ENCODE data around the gene LIMS2. TPM values are rescaled to one million over a fixed set of nuclear protein-coding genes. Genes with fewer than 3 reads are reported as not detected.

Gene LIMS2
- total RNA-seq, 1 donor, result 14.8 TPM

DNA sequence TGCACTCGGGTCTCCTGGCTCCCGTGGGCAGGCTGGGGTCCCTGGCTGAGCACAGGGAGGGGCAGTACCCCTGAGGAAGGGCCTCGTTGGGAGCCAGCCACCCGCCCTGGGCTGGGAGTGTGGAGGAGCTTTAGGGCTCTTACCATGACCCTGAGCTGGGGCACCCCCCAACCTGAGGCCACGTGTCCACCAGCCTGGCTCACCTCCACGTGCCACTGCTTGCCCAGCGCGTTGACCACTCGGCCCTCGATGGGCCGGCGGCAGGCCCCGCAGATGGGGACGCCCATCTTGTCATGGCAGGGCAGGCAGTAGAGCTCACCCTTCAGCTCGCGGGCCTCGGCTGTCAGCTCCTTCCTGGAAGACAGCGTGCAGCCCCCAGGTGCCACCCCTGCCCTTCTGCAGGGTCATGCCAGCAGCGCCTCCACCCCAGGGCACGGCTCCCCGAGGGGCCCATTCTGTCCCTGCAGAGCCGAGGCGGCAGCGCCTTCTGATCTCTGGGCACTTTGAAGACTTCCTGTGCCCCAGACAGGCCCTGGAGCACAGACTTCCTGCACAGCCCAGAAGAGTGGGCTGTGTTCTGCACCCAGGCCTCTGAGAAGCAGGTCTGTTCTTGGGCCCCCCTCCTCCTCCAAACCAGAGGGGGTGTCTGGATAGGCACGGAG, 33.4 kb downstream of the LIMS2 start:
- no peaks in the 10 kb centered on the region for H3K36me3 ChIP-seq (ENCODE audit: insufficient read depth, low read length)
- H3K4me1 ChIP-seq (ENCODE audit: insufficient read depth, low read length), result peaks cover 13% of the 10 kb centered on the region
- H3K27ac ChIP-seq (ENCODE audit: low read depth, low read length), result no peak overlapping the region
- DNase-seq (ENCODE audit: insufficient read length, low spot score, missing footprints), result no peak
- no peak overlapping the region for H3K4me3 ChIP-seq (ENCODE audit: insufficient read depth, low read length)
- H4K20me1 ChIP-seq (ENCODE audit: insufficient read depth, low read length), result no peaks in the 10 kb centered on the region
- no peak overlapping the region for H2AFZ ChIP-seq (ENCODE audit: low read length)
- no peaks in the 10 kb centered on the region for H3K9me3 ChIP-seq (ENCODE audit: low read depth, low read length)
- H3K79me2 ChIP-seq (ENCODE audit: insufficient read depth, low read length), result no peaks in the 10 kb centered on the region
- H3K27me3 ChIP-seq (ENCODE audit: insufficient read depth, low read length), result no peaks in the 10 kb centered on the region
- TF ChIP-seq, protein P1, sequence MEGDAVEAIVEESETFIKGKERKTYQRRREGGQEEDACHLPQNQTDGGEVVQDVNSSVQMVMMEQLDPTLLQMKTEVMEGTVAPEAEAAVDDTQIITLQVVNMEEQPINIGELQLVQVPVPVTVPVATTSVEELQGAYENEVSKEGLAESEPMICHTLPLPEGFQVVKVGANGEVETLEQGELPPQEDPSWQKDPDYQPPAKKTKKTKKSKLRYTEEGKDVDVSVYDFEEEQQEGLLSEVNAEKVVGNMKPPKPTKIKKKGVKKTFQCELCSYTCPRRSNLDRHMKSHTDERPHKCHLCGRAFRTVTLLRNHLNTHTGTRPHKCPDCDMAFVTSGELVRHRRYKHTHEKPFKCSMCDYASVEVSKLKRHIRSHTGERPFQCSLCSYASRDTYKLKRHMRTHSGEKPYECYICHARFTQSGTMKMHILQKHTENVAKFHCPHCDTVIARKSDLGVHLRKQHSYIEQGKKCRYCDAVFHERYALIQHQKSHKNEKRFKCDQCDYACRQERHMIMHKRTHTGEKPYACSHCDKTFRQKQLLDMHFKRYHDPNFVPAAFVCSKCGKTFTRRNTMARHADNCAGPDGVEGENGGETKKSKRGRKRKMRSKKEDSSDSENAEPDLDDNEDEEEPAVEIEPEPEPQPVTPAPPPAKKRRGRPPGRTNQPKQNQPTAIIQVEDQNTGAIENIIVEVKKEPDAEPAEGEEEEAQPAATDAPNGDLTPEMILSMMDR (IDR thresholded peaks at IDR 0.05; ENCODE audit: extremely low read depth, low read depth, low read length), result no peak
- H3K4me2 ChIP-seq (ENCODE audit: insufficient read depth, low read length), result no peak overlapping the region

DNA sequence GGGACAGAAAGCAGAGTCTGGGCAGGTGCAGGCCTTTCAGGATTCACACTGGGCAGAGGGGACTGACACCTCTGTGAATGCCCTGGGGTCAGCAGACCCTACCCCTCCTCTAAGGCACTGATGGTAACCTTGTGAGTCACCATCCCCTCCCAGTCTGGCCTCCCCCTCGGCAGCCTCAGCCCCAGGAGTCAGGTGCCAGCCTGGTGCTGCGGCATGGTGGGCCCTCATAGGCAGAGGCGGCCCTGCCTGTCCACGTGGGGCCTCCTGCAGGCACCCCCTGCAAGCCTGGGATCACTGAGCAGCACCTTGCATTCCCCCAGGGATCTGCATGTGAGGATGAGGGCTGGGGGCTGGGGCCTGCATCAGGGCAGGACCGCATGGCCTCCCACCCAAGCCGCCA, 34.2 kb downstream of the LIMS2 start:
- no peak overlapping the region for H2AFZ ChIP-seq (ENCODE audit: low read length)
- H3K4me2 ChIP-seq (ENCODE audit: insufficient read depth, low read length), result no peak overlapping the region
- peaks cover 11% of the 10 kb centered on the region for H3K4me1 ChIP-seq (ENCODE audit: insufficient read depth, low read length)
- H3K27ac ChIP-seq (ENCODE audit: low read depth, low read length), result no peak overlapping the region
- no peak overlapping the region for H3K4me3 ChIP-seq (ENCODE audit: insufficient read depth, low read length)
- TF ChIP-seq, protein P1 (IDR thresholded peaks at IDR 0.05; ENCODE audit: extremely low read depth, low read depth, low read length), result no peak
- H4K20me1 ChIP-seq (ENCODE audit: insufficient read depth, low read length), result no peaks in the 10 kb centered on the region
- DNase-seq (ENCODE audit: insufficient read length, low spot score, missing footprints), result no peak
- H3K9me3 ChIP-seq (ENCODE audit: low read depth, low read length), result no peaks in the 10 kb centered on the region
- no peaks in the 10 kb centered on the region for H3K36me3 ChIP-seq (ENCODE audit: insufficient read depth, low read length)
- no peaks in the 10 kb centered on the region for H3K27me3 ChIP-seq (ENCODE audit: insufficient read depth, low read length)
- H3K79me2 ChIP-seq (ENCODE audit: insufficient read depth, low read length), result no peaks in the 10 kb centered on the region

GRCh38 chr2:127640082-127641072, 35.0 kb downstream of the LIMS2 start:
- no peaks in the 10 kb centered on the region for H3K36me3 ChIP-seq (ENCODE audit: insufficient read depth, low read length)
- peaks cover 11% of the 10 kb centered on the region for H3K4me1 ChIP-seq (ENCODE audit: insufficient read depth, low read length)
- no peak overlapping the region for H3K27ac ChIP-seq (ENCODE audit: low read depth, low read length)
- no peaks in the 10 kb centered on the region for H4K20me1 ChIP-seq (ENCODE audit: insufficient read depth, low read length)
- H3K4me3 ChIP-seq (ENCODE audit: insufficient read depth, low read length), result no peak overlapping the region
- H2AFZ ChIP-seq (ENCODE audit: low read length), result no peak overlapping the region
- no peak overlapping the region for H3K4me2 ChIP-seq (ENCODE audit: insufficient read depth, low read length)
- no peak for DNase-seq (ENCODE audit: insufficient read length, low spot score, missing footprints)
- no peaks in the 10 kb centered on the region for H3K27me3 ChIP-seq (ENCODE audit: insufficient read depth, low read length)
- TF ChIP-seq, protein P1 (IDR thresholded peaks at IDR 0.05; ENCODE audit: extremely low read depth, low read depth, low read length), result peak; percentile 22
- no peaks in the 10 kb centered on the region for H3K79me2 ChIP-seq (ENCODE audit: insufficient read depth, low read length)
- no peaks in the 10 kb centered on the region for H3K9me3 ChIP-seq (ENCODE audit: low read depth, low read length)

DNA sequence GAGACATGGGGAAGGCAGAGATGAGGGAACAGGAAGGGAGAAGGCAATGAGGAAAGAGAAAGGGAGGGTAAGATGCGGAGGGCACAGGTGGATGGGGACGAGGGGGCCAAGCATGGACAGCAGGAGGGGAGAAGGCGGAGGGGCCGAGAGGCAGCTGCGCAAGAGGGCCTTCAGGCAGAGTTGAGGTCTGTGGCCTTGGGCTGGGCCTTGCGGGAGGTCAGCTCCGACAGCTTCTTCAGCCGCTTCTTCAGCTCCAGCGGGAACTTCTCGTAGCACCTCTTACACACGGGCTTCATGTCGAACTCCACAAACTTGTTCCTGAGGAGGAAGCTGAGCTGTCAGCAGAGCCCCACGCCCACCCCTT, 36.2 kb downstream of the LIMS2 start:
- no peak overlapping the region for H2AFZ ChIP-seq (ENCODE audit: low read length)
- no peak overlapping the region for H3K27ac ChIP-seq (ENCODE audit: low read depth, low read length)
- no peaks in the 10 kb centered on the region for H3K27me3 ChIP-seq (ENCODE audit: insufficient read depth, low read length)
- H3K4me1 ChIP-seq (ENCODE audit: insufficient read depth, low read length), result peaks cover 11% of the 10 kb centered on the region
- TF ChIP-seq, protein P1 (IDR thresholded peaks at IDR 0.05; ENCODE audit: extremely low read depth, low read depth, low read length), result no peak
- no peak overlapping the region for H3K4me2 ChIP-seq (ENCODE audit: insufficient read depth, low read length)
- H3K36me3 ChIP-seq (ENCODE audit: insufficient read depth, low read length), result no peaks in the 10 kb centered on the region
- no peak overlapping the region for H3K4me3 ChIP-seq (ENCODE audit: insufficient read depth, low read length)
- no peaks in the 10 kb centered on the region for H3K79me2 ChIP-seq (ENCODE audit: insufficient read depth, low read length)
- no peak for DNase-seq (ENCODE audit: insufficient read length, low spot score, missing footprints)
- H4K20me1 ChIP-seq (ENCODE audit: insufficient read depth, low read length), result no peaks in the 10 kb centered on the region
- no peaks in the 10 kb centered on the region for H3K9me3 ChIP-seq (ENCODE audit: low read depth, low read length)
